CD4-positive, alpha-beta T cell treated with Interleukin-12 subunit alpha and Interleukin-12 subunit beta, for 1 hour (primary cell): ENCODE results near the gene FUT6.
A peak's percentile ranks its signal among the peaks of the same experiment; 100 is the strongest.
"Not testable (repeated sequence)": the region's sequence is repeated elsewhere in the genome, so short reads cannot be mapped to it uniquely, and the experiment has no call there.

Experiments used
- DNase-seq: peaks from one replicate; pipeline ENCODE4 v3.0.0-alpha.2; 2020

The FUT6 gene

GRCh38 chr19:5857203-5858081 is 17.9 kb upstream of the FUT6 start:
- no peak for DNase-seq

GRCh38 chr19:5855151-5855550 is 15.6 kb upstream of the FUT6 start:
- DNase-seq, result not testable (repeated sequence)

GRCh38 chr19:5854121-5854520 is 14.6 kb upstream of the FUT6 start:
- DNase-seq, result not testable (repeated sequence)

- no peak for DNase-seq
These were observed 11.8 kb upstream of the FUT6 start, which contains the start of gene FUT3 for GRCh38 chr19:5851302-5851701. FUT3 (minus strand) TSS chr19:5851449.

GRCh38 chr19:5850743-5851293 is 11.3 kb upstream of the FUT6 start:
- DNase-seq, result no peak

GRCh38 chr19:5850189-5850588 is 10.7 kb upstream of the FUT6 start:
- DNase-seq, result no peak

- not testable (repeated sequence) for DNase-seq
These were observed 9.1 kb upstream of the FUT6 start for GRCh38 chr19:5848621-5849020.

GRCh38 chr19:5847846-5848245 is 8.3 kb upstream of the FUT6 start:
- DNase-seq, result not testable (repeated sequence)

- DNase-seq, result no peak
These were observed 5.2 kb upstream of the FUT6 start for GRCh38 chr19:5844456-5845433.

- DNase-seq, result no peak
These were observed 3.9 kb upstream of the FUT6 start for GRCh38 chr19:5843295-5843927.

- not testable (repeated sequence) for DNase-seq
These were observed 2.2 kb upstream of the FUT6 start for GRCh38 chr19:5841735-5842111.

- no peak for DNase-seq
These were observed 993 bp downstream of the FUT6 start for GRCh38 chr19:5838353-5839064.

GRCh38 chr19:5837761-5838352 is 1.6 kb downstream of the FUT6 start:
- DNase-seq, result no peak

GRCh38 chr19:5832527-5833216 is 6.8 kb downstream of the FUT6 start:
- DNase-seq, result no peak

GRCh38 chr19:5832061-5832460 is 7.4 kb downstream of the FUT6 start:
- no peak for DNase-seq

- DNase-seq, result no peak
These were observed 8.3 kb downstream of the FUT6 start for GRCh38 chr19:5831159-5831558.

- DNase-seq, result no peak
These were observed 9.8 kb downstream of the FUT6 start for GRCh38 chr19:5829567-5830310.

- DNase-seq, result peak; percentile 7
These were observed 10.6 kb downstream of the FUT6 start for GRCh38 chr19:5828661-5829566.
